SU-DHL-6 (cell line): ENCODE data around the gene KCNIP2.

ENCODE experiments used
- H2AFZ ChIP-seq: fragments of 200-600 bp; sonication (generic); 2 replicates; pipeline ENCODE4 v1.6.1; 2014; ENCODE audit warnings: low read depth, mild to moderate bottlenecking, moderate library complexity, mixed read lengths, antibody characterized with exemption, low read length; ENCODE audit not compliant: severe bottlenecking
- H3F3A ChIP-seq: fragments of 200-600 bp; shearing (Covaris generic); 2 replicates; pipeline ENCODE4 v1.6.0; 2016; ENCODE audit warnings: antibody characterized with exemption, mild to moderate bottlenecking; ENCODE audit not compliant: insufficient read depth
- H3K27ac ChIP-seq: fragments of 200-600 bp; sonication (generic); 2 replicates; pipeline ENCODE4 v1.5.1; 2016; ENCODE audit warnings: low read depth, mild to moderate bottlenecking, low read length, moderate library complexity, mixed read lengths
- H3K27me3 ChIP-seq: fragments of 200-600 bp; sonication (generic), shearing (Covaris generic); 2 replicates; pipeline ENCODE4 v1.6.0; 2014; ENCODE audit warnings: mild to moderate bottlenecking, low read length
- H3K36me3 ChIP-seq: fragments of 200-600 bp; sonication (generic); 2 replicates; pipeline ENCODE4 v1.6.1; 2014; ENCODE audit warnings: mild to moderate bottlenecking, low read length, mixed read lengths
- H3K4me2 ChIP-seq: fragments of 300-600, 200-600 bp; shearing (Covaris generic), sonication (generic); 2 replicates; pipeline ENCODE4 v1.6.0; 2014; ENCODE audit warnings: low read length, low read depth, mild to moderate bottlenecking; ENCODE audit not compliant: poor library complexity, severe bottlenecking
- H3K4me3 ChIP-seq: fragments of 200-600 bp; sonication (generic); 2 replicates; pipeline ENCODE4 v1.5.1; 2014; ENCODE audit warnings: antibody characterized with exemption, low read length, mild to moderate bottlenecking, mixed read lengths; ENCODE audit not compliant: insufficient read depth, poor library complexity, severe bottlenecking
- H3K79me2 ChIP-seq: fragments of 200-600 bp; sonication (generic); 2 replicates; pipeline ENCODE4 v1.6.1; 2014; ENCODE audit warnings: mild to moderate bottlenecking, low read length, moderate library complexity; ENCODE audit not compliant: insufficient read depth
- H3K9ac ChIP-seq: fragments of 200-600 bp; sonication (generic); 2 replicates; pipeline ENCODE4 v1.7.0; 2014; ENCODE audit warnings: mild to moderate bottlenecking, low read length
- H3K9me2 ChIP-seq: fragments of 200-600 bp; sonication (generic); replicated peaks from 2 replicates; pipeline ENCODE4 v1.6.1; 2014; ENCODE audit warnings: low read length; ENCODE audit not compliant: insufficient read depth
- H3K9me3 ChIP-seq: fragments of 200-600 bp; sonication (generic); 2 replicates; pipeline ENCODE4 v1.6.1; 2014; ENCODE audit warnings: low read length, mixed read lengths; ENCODE audit not compliant: insufficient read depth
- H4K20me1 ChIP-seq: fragments of 200-600 bp; sonication (generic); 2 replicates; pipeline ENCODE4 v1.6.1; 2014; ENCODE audit warnings: low read depth, mild to moderate bottlenecking, antibody characterized with exemption, low read length, moderate library complexity, mixed read lengths
- CTCF ChIP-seq: fragments of 200-600 bp; sonication (generic); IDR thresholded peaks from one replicate; pipeline ENCODE4 v1.5.1; 2017; ENCODE audit warnings: antibody characterized with exemption, mild to moderate bottlenecking, low read length, moderate library complexity; ENCODE audit not compliant: insufficient read depth, poor library complexity, severe bottlenecking
- EZH2phosphoT487 ChIP-seq: fragments of 200-600 bp; sonication (generic), shearing (Covaris generic); conservative IDR thresholded peaks from 2 replicates; pipeline ENCODE4 v1.6.1; 2018; ENCODE audit warnings: mild to moderate bottlenecking, antibody characterized with exemption, low read length, moderate library complexity, mixed read lengths

Gene KCNIP2

GRCh38 chr10:101824736-101825135 is 18.9 kb downstream of the KCNIP2 start:
- Histone ChIP-seq H3K79me2 (no peaks in the 10 kb centered on the region), H3K36me3 (no peaks in the 10 kb centered on the region), H3K9me3 (no peaks in the 10 kb centered on the region), H3K9ac (no peak overlapping the region), H2AFZ (no peak overlapping the region), H3F3A (peaks cover under 1% of the 10 kb centered on the region; the same call in 1 of the 2 replicates), H3K9me2 (no peaks in the 10 kb centered on the region), H3K27ac (no peak overlapping the region), H4K20me1 (no peaks in the 10 kb centered on the region), H3K27me3 (no peaks in the 10 kb centered on the region), H3K4me2 (no peak overlapping the region), H3K4me3 (no peak overlapping the region)
- TF ChIP-seq EZH2phosphoT487 (no peak), CTCF (no peak)

GRCh38 chr10:101818872-101819633 is 24.5 kb downstream of the KCNIP2 start:
- Histone ChIP-seq H3K79me2 (peaks cover 41% of the 10 kb centered on the region), H3K27me3 (no peaks in the 10 kb centered on the region), H3K9ac (peak overlapping the region; percentile 93), H4K20me1 (peaks cover 18% of the 10 kb centered on the region), H3K9me3 (no peaks in the 10 kb centered on the region), H3F3A (peaks cover 17% of the 10 kb centered on the region), H3K36me3 (no peaks in the 10 kb centered on the region), H3K4me2 (peak overlapping the region; percentile 73), H3K9me2 (no peaks in the 10 kb centered on the region), H2AFZ (peak overlapping the region; percentile 88), H3K4me3 (peak overlapping the region; percentile 52), H3K27ac (peak overlapping the region; percentile 36; the same call in 1 of the 2 replicates)
- TF ChIP-seq EZH2phosphoT487 (no peak), CTCF (no peak)

- H3K9me2 ChIP-seq: no peaks in the 10 kb centered on the region
- H3K9me3 ChIP-seq: no peaks in the 10 kb centered on the region
- peaks cover 21% of the 10 kb centered on the region for H3F3A ChIP-seq
- TF ChIP-seq CTCF (no peak), EZH2phosphoT487 (no peak)
- H3K4me3 ChIP-seq: peak within 1 kb of the TSS; percentile 97
- peaks cover 48% of the 10 kb centered on the region for H3K79me2 ChIP-seq
- peak within 1 kb of the TSS; percentile 88 for H2AFZ ChIP-seq
- H3K27ac ChIP-seq: peak within 1 kb of the TSS; percentile 44
- peaks cover 4% of the 10 kb centered on the region; the same call in 1 of the 2 replicates for H3K36me3 ChIP-seq
- peak within 1 kb of the TSS; percentile 100 for H3K4me2 ChIP-seq
- H3K9ac ChIP-seq: peak within 1 kb of the TSS; percentile 93
- peaks cover 25% of the 10 kb centered on the region for H4K20me1 ChIP-seq
- H3K27me3 ChIP-seq: no peaks in the 10 kb centered on the region
These were observed 25.3 kb downstream of the KCNIP2 start, which contains the start of gene OGA for GRCh38 chr10:101818119-101818871. OGA (minus strand) TSS chr10:101818444; CDS start chr10:101818022, 422 bp downstream.
